NK-92 (cell line): ENCODE data around the gene GNPTG.

Experiments
- DNase-seq: peaks from one replicate; lab custom pipeline; 2025; ENCODE audit not compliant: unreplicated experiment; lab: John Stamatoyannopoulos, UW

Gene GNPTG

GRCh38 chr16:1333854-1334700 is 17.7 kb upstream of the GNPTG start:
- no peak for DNase-seq

GRCh38 chr16:1334739-1335138 is 17.0 kb upstream of the GNPTG start:
- no peak for DNase-seq

- DNase-seq: no peak
Measured at GRCh38 chr16:1335211-1335971, 16.3 kb upstream of the GNPTG start.

DNA sequence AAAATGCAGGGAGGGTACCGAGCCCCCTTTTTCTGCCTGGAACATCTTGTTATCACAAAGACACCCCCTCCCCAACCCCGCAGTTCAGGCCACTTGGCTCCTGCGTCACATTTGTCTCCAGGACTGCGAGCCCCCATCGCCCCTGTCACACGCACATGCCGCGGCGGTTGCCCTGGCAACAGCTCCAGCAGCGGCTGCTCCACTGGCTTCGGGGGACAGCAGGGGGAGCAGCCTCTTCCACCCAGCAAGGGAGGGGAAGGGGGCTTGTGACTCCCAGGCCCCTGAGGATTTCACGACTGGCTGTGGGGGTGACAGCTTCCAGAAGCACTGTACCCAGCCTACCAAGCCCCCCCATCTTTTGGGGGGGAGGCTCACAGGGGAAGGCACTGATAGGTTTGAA is 15.7 kb upstream of the GNPTG start:
- DNase-seq: no peak

GRCh38 chr16:1336619-1337018 is 15.1 kb upstream of the GNPTG start:
- no peak for DNase-seq

DNA sequence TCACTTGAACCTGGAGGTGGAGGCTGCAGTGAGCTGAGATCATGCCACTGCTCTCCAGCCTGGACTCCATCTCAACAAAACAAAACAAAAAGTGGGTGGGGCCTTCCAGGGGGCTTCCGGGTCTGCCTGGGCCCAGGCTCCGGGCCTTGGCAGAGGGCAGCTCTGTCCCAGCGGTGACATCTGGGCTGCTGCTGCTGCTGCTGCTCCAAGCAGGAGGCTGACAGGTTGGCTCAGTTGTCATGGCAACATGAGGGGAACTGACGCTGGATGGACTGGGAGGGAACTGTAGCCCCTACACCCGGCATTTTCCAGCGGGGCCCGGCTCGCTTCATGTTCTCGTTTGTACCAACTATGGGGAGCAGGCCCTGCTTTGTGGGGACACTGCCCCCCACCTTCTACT is 14.2 kb upstream of the GNPTG start:
- DNase-seq: no peak

- no peak for DNase-seq
Measured at GRCh38 chr16:1338119-1338730, 13.5 kb upstream of the GNPTG start.

DNA sequence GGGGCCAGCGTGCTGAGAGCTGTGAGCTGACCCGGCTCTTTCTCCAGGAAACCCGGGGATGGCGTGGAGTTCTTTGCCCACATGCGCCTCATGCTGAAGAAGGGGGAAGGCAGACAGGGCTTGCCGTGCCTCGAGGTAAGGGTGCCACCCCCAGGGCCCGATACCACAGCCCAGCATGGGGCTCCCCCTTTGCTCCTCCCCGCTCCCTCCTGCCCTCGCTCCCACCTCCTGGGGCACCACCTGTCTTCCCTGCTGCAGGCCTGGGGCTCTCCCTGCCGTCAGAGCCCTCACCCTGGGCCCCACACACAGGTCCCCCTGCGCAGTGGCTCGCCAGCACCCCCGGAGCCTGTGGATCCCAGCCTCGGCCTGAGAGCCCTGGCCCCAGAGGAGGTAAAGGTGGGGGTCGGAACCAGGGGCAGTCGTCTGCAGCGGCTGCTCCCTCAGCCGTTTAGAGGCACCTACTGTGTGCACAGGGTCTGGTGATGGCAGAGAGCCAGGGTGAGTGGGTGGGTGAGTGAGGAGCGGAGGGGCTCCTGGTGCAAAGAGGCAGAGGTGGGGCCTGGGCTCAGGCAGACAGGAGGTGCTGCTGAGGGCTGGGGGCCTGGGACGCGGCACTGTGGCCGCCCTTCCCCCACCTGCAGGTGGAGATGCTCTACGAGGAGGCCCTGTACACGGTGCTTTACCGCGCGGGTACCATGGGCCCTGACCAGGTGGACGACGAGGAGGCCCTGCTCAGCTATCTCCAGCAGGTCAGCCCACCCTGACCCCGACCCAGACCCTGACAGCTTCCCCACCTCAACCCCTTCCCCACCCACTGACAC is 12.7 kb upstream of the GNPTG start:
- DNase-seq: no peak

- no peak for DNase-seq
Measured at GRCh38 chr16:1340730-1341494, 10.8 kb upstream of the GNPTG start.

DNA sequence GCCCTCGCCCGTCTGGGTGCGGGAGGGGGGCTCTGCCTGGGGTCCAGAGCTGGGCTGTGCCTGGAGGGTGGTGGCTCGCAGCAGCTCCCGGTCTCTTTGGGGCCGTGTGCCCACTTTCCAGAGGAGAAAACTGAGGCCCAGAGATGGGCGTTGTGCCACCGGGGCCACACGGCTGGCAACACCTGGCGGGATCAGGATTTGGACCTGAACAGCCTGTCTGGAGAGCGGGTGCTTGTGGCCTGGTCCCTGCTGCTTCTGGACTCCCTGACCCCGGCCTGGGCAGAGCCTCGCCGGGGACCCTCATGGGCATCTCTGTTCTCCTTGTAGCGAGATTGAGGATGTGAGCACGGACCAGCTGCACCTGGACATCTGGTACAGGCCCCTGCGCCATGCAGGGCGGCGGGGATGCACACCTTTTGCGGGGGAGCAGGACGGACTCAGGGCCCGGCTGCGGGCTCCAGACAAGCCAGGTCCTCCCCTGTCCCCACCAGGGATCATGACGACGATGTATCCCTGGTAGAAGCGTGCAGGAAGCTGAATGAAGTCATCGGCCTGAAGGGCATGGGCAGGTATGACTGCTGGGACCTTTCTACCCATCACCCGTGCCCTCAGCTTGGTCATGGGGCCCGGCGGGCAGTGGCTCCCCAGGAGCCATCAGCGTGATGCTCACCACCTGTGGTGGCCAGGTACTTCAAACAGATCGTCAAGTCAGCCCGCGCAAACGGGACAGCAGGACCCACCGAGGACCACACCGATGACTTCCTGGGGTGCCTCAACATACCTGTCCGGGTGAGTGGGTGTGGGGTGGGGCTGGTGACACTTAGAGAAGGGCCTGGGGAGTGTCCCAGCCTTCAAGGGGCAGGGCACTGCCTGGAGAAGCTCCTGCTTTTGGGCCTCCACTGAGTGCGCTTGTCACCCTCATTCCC is 10.0 kb upstream of the GNPTG start:
- no peak for DNase-seq

DNA sequence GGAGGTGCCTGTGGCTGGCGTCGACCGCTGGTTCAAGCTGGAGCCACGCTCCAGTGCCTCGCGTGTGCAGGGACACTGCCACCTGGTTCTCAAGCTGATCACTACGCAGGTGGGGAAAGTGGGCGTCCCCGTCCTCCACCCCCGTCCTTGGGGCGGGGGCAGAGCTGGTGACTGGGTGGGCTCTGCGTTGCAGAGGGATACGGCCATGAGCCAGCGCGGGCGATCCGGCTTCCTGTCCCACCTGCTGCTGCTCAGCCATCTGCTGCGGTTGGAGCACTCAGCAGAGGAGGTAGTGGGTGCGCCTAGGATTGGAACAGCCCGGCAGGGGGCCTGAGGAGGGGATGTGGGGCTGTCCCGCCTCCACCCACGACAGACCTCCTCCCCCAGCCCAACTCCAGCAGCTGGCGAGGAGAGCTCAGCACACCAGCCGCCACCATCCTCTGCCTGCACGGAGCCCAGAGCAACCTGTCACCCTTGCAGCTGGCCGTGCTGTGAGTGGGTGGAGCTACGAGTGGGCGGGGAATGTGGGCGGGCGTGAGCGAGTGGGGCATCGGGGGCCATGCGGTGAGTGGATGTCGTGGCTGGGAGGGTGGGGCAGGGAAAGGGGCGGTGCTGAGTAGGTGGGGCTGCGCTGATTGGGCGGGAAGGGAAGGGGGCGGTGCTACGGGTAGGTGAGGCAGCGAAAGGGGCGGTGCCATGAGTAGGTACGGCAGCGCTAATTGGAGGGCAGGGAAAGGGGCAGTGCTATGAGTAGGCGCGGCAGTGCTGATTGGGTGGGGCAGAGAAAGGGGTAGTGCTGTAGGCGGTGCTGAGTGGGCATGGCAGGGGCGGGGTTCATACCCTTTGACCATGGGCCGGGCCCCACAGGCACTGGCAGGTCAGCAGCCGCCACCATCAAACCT is 9.0 kb upstream of the GNPTG start:
- peak; percentile 85 for DNase-seq

- no peak for DNase-seq
Measured at GRCh38 chr16:1343428-1344242, 8.1 kb upstream of the GNPTG start.

DNA sequence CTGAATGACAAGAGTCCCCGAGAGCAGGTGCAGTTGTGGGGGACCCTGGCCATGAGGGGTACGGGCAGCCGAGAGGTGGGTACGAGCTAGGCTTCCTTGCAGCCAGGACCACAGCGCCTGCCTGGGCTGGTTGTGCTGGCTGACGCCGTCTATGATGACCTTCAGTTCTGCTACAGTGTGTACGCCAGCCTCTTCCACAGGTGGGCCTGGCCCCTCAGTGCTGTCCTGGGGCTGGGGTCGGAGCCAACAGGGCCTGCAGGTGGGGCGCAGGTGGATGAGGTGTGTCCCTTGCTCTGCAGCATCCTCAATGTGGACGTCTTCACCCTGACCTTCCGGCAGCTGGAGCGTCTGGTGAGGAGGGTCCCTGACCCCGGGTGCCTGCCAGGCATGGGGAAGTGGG is 7.2 kb upstream of the GNPTG start:
- DNase-seq: no peak

DNA sequence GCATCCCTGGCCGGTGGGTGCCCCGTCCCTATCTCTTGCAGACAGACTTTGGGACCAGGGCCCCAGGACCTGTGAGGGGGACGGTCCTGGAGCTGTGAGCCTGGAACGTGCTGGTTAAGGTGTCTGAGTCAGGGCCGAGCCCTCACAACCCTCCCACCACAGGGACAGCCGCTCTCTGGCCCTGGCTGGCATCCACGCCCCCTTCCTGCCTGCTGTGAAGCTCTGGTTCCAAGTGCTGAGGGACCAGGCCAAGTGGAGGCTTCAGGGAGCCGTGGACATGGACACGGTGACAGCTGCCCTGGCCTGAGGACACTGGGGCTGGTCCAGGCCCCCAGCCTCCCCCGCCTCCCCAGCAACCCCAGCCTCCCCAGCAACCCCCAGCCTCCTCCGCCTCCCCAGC is 6.6 kb upstream of the GNPTG start:
- no peak for DNase-seq

GRCh38 chr16:1345651-1346421 is 5.9 kb upstream of the GNPTG start:
- DNase-seq: no peak

- no peak for DNase-seq
Measured at GRCh38 chr16:1346422-1347285, 5.1 kb upstream of the GNPTG start.
